HG03432 (cell line): ENCODE results near the gene TMEM212.

Experiments used
- ATAC-seq: cut with Tn5 transposase; IDR thresholded peaks from one replicate; pipeline ENCODE4 v1.9.1; 2021; ENCODE audit warnings: mild to moderate bottlenecking, moderate library complexity; ENCODE audit not compliant: unreplicated experiment

The TMEM212 gene

DNA sequence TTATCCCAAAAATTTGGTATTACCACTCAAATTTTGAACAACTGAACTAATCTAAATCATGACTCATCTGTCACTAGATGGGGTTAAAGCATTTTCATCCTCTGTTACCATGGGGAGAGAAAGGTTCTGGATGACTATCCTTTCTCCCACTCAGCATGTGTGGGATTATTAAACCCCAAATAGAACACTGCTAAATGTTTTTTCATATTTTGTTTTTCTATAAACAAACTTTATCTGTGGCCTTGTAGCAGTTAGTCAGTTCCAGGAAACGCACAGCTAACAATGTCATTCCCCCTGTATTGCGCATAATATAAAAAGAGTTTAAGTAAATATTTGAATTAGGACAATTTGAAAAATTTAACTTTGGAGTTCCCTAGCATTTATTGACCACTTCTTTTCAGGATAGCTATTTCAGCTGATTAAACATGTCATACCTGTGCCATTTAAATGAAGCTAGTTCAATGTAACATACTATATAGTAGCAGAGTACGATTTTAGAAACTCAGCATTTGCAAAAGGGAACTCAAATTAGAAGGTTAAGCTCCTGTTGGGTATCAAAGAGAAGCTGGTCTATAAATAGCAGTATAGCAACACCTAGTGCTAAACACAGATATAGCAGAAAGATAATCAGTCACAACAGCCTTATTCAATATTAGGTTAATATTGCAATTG lies 9.2 kb upstream of the TMEM212 start:
- ATAC-seq, result peak; percentile 57

DNA sequence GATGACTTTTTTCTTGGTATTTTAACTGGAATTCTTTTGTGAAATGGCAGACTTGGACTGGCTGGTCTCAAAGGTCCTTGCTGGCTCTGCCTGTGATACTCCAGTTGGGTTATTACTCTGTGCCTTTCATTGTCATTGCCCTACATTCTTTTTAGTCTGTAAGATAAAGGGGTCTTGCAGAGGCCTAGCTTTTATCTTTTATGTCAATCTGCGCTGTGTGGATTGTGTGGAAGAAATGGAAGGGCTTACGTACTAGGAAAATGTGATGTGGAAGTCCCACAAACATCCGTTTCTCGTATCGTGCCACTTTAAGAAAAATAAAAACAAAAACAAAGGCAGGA lies 8.7 kb upstream of the TMEM212 start:
- no peak for ATAC-seq

DNA sequence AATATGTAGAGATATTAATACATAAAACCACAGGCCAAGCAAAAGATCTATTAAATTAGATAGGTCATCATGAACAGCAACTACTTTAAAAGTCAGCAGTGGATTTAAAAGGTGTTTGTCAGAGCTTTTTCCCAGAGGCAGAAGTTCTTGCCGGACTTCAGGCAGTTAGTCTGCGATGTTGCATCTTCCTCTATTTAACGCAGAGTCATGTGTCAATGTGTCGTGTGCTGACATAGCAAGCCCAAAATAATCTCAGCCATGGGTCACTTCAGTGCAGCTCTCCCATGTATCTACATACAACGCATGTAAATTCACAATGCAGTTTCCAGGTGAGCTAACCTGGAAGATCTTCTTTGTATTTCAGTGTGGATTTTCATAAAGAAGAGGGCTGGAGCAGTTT lies 8.0 kb upstream of the TMEM212 start:
- no peak for ATAC-seq

DNA sequence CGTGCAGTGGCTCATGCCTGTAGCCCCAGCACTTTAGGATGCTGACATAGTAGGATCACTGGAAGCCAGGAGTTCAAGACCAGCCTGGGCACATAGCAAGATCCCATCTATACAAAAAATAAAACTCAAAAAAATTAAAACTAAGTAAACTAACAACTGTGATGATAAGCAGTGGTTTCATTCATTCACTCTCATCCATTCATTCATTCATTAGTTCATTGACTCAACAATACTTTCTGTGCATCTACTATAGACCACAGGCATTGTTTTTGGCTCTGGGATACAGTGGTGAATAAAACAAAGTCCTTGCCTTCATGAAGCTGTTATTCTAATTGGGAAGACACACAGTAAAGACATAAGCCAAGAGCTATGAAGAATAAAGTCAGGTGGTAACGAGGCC lies 7.5 kb upstream of the TMEM212 start:
- no peak for ATAC-seq

DNA sequence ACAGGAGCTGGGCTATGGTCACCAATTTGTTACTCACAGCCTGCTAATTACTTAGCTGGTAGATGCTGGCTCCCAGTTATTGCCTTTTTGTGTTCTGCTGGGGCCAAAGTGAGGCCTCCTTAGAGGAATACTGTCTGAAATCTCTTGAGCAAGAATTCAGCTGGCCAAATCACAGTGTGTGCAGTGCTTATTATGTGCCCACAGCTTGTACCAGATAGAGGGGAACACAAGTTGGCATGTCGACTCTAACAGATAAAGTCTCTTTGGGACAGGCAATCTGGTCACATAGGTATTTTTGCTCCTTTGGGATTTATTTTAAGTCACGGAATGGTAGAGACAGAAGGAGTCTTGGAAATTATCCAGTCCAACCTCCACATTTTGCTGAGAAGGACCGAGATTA lies 6.3 kb upstream of the TMEM212 start:
- ATAC-seq, result no peak

DNA sequence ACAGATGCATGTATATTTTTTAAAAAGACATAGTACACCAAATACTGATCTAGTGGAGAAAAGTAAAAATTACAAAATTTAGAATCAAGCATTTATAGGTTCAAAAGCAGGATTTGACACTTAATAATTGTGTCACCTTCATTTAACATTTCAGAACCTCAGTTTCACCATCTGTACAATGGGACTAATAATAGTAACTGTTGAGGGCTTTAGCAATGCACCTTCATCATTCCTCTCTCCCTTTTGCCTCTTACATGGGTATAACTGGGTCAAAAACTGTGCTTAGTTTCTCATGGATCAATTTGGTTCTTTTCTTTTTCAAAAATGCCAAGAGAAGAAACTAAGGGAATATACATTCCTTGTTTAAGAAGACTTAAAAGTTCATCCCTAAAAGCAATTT lies 5.5 kb upstream of the TMEM212 start:
- no peak for ATAC-seq

- ATAC-seq, result peak; percentile 74
Measured at GRCh38 chr3:171838218-171838720, 4.9 kb upstream of the TMEM212 start.

GRCh38 chr3:171839270-171839669 lies 3.9 kb upstream of the TMEM212 start:
- ATAC-seq, result no peak

GRCh38 chr3:171840445-171840810 lies 2.7 kb upstream of the TMEM212 start:
- no peak for ATAC-seq

GRCh38 chr3:171840811-171841619 lies 2.1 kb upstream of the TMEM212 start:
- no peak for ATAC-seq

GRCh38 chr3:171841620-171842000 lies 1.5 kb upstream of the TMEM212 start:
- ATAC-seq, result no peak

DNA sequence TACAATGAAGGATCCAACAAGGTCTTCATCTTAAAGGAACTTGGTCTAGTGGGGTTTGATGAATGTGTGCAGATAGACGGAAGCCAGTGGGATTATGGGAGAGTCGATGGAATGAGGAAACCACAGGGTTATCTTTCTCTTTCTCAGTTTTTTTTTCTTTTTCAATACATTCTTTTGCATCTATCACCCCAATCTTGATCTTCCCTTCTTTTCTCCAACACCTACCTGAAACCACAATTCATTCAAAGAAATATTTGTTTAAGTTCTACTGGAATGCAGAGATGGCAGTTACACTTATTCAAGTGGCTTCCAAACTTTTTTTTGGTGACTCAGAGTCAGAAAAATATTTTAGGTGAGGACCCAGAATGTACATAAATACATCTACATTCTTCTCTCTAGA lies 1.7 kb downstream of the TMEM212 start:
- no peak for ATAC-seq

DNA sequence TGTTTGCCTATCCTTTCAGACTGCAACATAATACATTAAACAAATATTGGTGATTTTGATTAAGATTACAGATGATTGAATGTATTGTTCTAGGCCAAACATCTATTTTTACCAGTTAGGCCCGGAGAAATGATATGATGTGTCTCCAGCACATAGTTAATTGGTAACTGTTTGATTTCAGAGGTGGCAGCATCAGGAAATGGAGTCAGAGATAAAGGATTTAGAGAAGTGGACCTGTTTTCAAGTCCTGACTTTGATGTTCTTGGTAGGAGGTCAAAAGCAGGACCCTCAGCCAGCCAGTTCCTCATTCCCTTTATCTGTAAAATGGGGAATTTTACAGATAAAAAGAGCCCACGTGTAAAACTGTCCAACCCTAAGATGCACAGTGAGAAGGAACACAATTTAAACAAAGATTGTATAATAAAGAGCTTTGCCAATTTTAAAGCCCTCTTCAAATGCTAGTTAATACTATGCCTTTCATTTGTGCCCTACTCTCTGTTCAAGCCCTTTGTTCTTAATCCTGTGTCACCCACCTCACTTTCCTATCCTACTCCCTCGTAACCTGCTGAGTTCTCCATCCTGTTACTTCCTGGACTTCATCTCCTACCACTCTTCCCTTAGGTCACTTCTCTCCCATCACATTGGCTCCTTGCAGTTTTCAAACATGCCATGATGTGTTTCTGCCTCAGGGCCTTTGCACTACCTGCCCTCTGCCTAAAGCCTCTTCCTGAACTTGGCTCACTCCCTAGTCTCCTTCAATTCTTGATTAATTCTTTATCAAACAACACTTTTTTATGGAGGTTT lies 2.5 kb downstream of the TMEM212 start:
- ATAC-seq, result no peak

GRCh38 chr3:171846597-171846996 lies 3.4 kb downstream of the TMEM212 start:
- peak; percentile 100 for ATAC-seq

DNA sequence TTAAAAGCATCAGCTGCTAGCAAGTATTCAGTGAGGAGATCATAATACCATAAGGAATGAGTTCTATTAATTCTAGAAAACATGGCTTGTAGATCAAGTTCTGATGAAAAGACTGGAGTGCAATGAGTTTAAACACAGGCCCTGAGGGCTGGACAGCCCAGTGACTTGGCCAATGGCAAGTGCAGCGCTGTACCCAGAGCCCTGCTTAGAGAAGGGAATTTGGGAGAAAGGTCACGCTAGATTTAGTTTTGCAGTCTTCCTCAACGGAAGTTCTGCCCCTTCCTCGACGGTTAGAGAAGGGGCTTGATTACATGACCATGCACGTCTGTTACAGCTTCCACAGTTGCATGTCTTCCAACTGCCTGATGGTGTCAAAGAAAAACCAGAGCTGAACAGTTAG lies 4.0 kb downstream of the TMEM212 start:
- no peak for ATAC-seq

DNA sequence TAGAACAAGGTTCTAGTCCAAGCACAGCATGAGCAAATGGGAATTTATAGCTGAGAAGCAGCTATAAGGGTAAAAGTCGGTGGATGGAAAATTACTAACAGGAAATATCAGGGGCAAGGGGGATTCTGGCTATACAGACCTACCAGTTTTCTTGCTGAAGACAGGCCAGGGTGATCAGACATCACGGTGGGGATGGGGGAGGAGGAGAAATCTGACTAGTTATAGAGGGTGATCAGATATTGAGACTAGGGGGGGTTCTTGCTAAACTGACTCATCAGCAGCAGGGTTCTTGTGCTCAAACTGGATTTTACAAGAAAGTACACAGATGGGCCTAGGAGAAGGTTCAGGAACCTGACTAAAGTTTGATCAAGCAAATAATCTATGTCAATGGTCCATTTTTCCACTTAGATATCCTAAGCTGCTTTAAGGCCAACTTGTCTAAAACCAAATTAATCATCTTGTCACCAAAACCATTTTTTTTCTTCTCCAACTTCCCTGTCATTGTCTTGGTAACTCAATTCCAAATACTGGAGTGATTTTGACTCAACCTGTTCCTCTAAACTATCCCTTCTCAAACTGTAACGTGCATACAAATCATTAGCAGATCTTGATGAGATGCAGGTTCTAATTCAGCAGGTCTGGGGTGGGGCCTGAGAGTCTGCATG lies 4.6 kb downstream of the TMEM212 start:
- ATAC-seq, result no peak

DNA sequence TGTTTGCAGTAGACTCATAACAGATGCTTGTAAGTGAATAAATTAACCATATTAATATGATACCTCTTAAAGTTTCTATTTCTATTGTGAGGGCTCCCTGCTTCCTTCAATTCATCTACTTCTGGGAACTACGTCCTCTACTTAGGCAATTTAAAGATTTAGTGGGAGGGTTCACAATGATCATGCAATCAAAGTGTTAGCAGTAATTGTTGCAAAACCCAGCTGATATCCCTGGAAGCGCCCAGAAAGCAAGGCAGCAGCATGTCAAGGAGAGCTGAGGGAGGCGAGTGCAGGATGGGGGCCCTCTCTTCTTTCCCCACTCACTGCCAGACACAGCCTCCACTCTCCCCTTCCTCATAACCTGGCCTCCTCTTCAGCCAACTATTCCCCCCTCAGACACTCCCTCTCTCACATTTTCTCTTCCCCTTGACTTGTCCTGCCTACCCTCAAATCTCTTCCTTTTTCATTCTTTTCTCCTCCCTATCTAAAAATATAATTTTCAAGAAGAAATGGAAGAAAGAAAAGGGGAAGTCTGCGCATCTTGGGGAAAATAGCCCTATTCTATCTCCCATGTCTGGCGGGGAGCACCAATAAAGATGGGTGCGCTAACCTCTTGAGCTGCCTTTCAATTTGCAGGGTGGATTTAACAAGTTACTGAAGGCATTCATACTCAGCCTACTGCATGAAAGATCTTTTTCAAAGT lies 6.6 kb downstream of the TMEM212 start:
- ATAC-seq, result no peak

DNA sequence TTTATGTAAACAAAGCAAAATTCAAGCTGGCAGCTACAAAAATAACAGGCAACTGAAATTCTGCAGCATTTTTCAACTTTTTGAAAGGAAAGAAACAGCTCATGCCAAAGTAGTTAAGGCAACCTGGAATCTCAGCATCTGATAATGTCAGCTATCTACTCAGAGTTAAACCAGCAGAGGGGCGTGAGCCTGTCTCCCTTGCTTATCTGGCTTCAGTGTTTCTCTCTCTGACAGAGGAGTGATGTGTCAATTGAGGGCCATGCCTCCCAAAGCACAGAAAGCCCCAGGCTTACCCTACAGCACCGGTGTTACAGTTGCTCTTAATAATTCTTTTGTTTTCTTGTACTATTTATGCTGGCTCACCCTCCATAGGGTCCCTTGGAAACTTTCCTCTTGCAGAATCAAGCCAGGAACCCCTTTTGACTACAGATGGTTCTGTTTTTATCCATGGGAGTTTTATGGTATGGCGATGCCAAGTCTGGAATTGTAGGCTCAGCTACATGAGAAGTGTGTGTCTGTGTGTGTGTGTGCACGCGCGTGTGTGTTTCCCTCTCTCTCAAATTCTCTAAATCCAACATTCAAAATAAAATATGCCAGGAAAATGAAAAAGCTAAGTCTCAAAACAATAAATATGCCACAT lies 7.3 kb downstream of the TMEM212 start:
- ATAC-seq, result no peak

DNA sequence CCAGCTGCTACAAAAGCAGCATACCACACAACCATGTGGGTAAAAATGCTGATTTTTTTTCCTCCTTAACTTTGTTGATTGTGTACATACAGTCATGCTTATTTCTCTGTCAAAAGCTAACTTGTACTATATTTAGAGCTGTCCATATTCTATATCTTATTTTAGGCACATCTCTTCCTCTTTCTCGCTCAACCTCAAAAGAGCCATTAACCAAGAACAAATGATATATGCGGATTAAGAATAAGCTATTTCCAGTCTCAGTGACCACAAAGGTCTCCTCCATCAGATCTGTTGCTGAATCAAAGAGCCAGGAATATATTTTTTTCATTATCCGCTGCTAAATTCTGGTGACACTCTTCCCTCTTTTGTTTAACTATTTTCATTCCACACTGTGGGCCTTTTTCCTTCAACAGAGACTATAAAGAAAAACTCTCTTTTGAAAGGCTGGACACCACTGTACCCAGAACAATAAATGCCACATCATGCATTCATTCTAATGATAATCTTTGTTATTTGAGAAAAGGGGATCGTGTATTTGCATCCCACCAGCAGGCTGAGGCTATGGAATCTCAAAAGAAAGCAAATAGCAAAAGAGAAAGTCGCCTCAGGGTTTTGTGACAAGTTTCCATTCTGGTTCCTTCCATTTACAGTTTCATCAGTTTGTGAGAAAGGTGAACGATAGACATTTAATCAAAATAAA lies 8.0 kb downstream of the TMEM212 start:
- no peak for ATAC-seq

GRCh38 chr3:171851660-171852058 lies 8.5 kb downstream of the TMEM212 start:
- ATAC-seq, result no peak
